Measurements from ENCODE around the gene KIAA1671. TPM values are rescaled to one million over a fixed set of nuclear protein-coding genes. Genes with fewer than 3 reads are reported as not detected.
A peak's percentile ranks its signal among the peaks of the same experiment; 100 is the strongest.

Gene KIAA1671
- total RNA-seq, 1 experiment from 2014 or later, result 63.1 TPM

- Mint-ChIP-seq H3K4me3 (ENCODE audit: low read depth, unreplicated experiment) (no peak overlapping the region), H3K27ac (ENCODE audit: unreplicated experiment) (no peak overlapping the region), H3K27me3 (ENCODE audit: unreplicated experiment) (peaks cover 51% of the 10 kb centered on the region), H3K4me1 (ENCODE audit: low read depth, unreplicated experiment) (peaks cover 13% of the 10 kb centered on the region), H3K36me3 (ENCODE audit: insufficient read depth, unreplicated experiment) (no peaks in the 10 kb centered on the region), H3K9me3 (ENCODE audit: low read depth, unreplicated experiment) (no peaks in the 10 kb centered on the region)
- no peak for TF ChIP-seq CTCF (IDR thresholded peaks at IDR 0.05; ENCODE audit: unreplicated experiment)
- intact Hi-C loops (cut with micrococcal nuclease; ENCODE audit: unreplicated experiment), result no loop called here
- CTCF ChIA-PET, result interaction anchor here (1.0 kb wide), 1 partner anchor 15 kb away, joined by 3 read pairs; no protein-coding TSS in a partner anchor
- no peak for DNase-seq
- BruUV-seq (replicated peaks), result no TSS peak
Observed at GRCh38 chr22:24930678-24931077, 21.8 kb upstream of the KIAA1671 start.

- no peak overlapping the region for H3K27ac Mint-ChIP-seq (ENCODE audit: unreplicated experiment)
- intact Hi-C loops (cut with micrococcal nuclease; ENCODE audit: unreplicated experiment), result loop anchor here (2.0 kb wide), 1 partner anchor 167 kb away; no protein-coding TSS in a partner anchor
- no peak for TF ChIP-seq CTCF (IDR thresholded peaks at IDR 0.05; ENCODE audit: unreplicated experiment)
- CTCF ChIA-PET, result no interaction called here
- H3K4me1 Mint-ChIP-seq (ENCODE audit: low read depth, unreplicated experiment), result no peaks in the 10 kb centered on the region
- no peaks in the 10 kb centered on the region for H3K36me3 Mint-ChIP-seq (ENCODE audit: insufficient read depth, unreplicated experiment)
- no TSS peak for BruUV-seq (replicated peaks)
- no peak for DNase-seq
- no peak overlapping the region for H3K4me3 Mint-ChIP-seq (ENCODE audit: low read depth, unreplicated experiment)
- H3K9me3 Mint-ChIP-seq (ENCODE audit: low read depth, unreplicated experiment), result no peaks in the 10 kb centered on the region
- H3K27me3 Mint-ChIP-seq (ENCODE audit: unreplicated experiment), result peaks cover 17% of the 10 kb centered on the region
Observed at GRCh38 chr22:24935771-24936483, 16.6 kb upstream of the KIAA1671 start.

GRCh38 chr22:24937114-24937513 is 15.4 kb upstream of the KIAA1671 start:
- peak; percentile 42 for DNase-seq
- Mint-ChIP-seq H3K9me3 (ENCODE audit: low read depth, unreplicated experiment) (no peaks in the 10 kb centered on the region), H3K4me3 (ENCODE audit: low read depth, unreplicated experiment) (no peak overlapping the region), H3K4me1 (ENCODE audit: low read depth, unreplicated experiment) (no peaks in the 10 kb centered on the region), H3K36me3 (ENCODE audit: insufficient read depth, unreplicated experiment) (no peaks in the 10 kb centered on the region), H3K27me3 (ENCODE audit: unreplicated experiment) (peaks cover 5% of the 10 kb centered on the region), H3K27ac (ENCODE audit: unreplicated experiment) (no peak overlapping the region)
- intact Hi-C loops (cut with micrococcal nuclease; ENCODE audit: unreplicated experiment), result loop anchor here (1.0 to 2.0 kb wide), 2 partner anchors 120 to 168 kb away; no protein-coding TSS in a partner anchor
- no TSS peak for BruUV-seq (replicated peaks)
- peak; percentile 53 for TF ChIP-seq CTCF (IDR thresholded peaks at IDR 0.05; ENCODE audit: unreplicated experiment)
- CTCF ChIA-PET, result interaction anchor here (0.9 to 1.2 kb wide), 4 partner anchors 10 to 168 kb away, joined by 3 to 4 read pairs (median 4); no protein-coding TSS in a partner anchor

- Mint-ChIP-seq H3K36me3 (ENCODE audit: insufficient read depth, unreplicated experiment) (no peaks in the 10 kb centered on the region), H3K27me3 (ENCODE audit: unreplicated experiment) (no peaks in the 10 kb centered on the region), H3K9me3 (ENCODE audit: low read depth, unreplicated experiment) (no peaks in the 10 kb centered on the region), H3K4me3 (ENCODE audit: low read depth, unreplicated experiment) (no peak overlapping the region), H3K4me1 (ENCODE audit: low read depth, unreplicated experiment) (peaks cover 2% of the 10 kb centered on the region), H3K27ac (ENCODE audit: unreplicated experiment) (no peak overlapping the region)
- BruUV-seq (replicated peaks), result no TSS peak
- intact Hi-C loops (cut with micrococcal nuclease; ENCODE audit: unreplicated experiment), result loop anchor here (1.0 kb wide), 1 partner anchor 109 kb away; no protein-coding TSS in a partner anchor
- peak; percentile 57 for DNase-seq
- CTCF ChIA-PET, result interaction anchor here (0.7 to 2.3 kb wide), 3 partner anchors 109 to 167 kb away, joined by 3 to 13 read pairs (median 11); no protein-coding TSS in a partner anchor
- peak; percentile 70 for TF ChIP-seq CTCF (IDR thresholded peaks at IDR 0.05; ENCODE audit: unreplicated experiment)
Observed at GRCh38 chr22:24938741-24939341, 13.7 kb upstream of the KIAA1671 start.
